ENCODE data around the gene ZNF672. TPM values are rescaled to one million over a fixed set of nuclear protein-coding genes. Genes with fewer than 3 reads are reported as not detected.
A peak's percentile ranks its signal among the peaks of the same experiment; 100 is the strongest.

The ZNF672 gene
- total RNA-seq, 4 donors from 2014 or later = 25.5 to 40.8 (median 26.8) TPM

GRCh38 chr1:248812736-248813425, 25.1 kb upstream of the ZNF672 start:
- no peak for DNase-seq (ENCODE audit: low spot score)
- no peak for TF ChIP-seq CTCF (IDR thresholded peaks at IDR 0.05)
- ATAC-seq (ENCODE audit: low FRiP score) = no peak

GRCh38 chr1:248813546-248813945, 24.5 kb upstream of the ZNF672 start:
- no peak for TF ChIP-seq CTCF (IDR thresholded peaks at IDR 0.05)
- ATAC-seq (ENCODE audit: low FRiP score) (no peak), DNase-seq (ENCODE audit: low spot score) (no peak)

- DNase-seq (ENCODE audit: low spot score) (no peak), ATAC-seq (ENCODE audit: low FRiP score) (no peak)
- no peak for TF ChIP-seq CTCF (IDR thresholded peaks at IDR 0.05)
These were observed 23.7 kb upstream of the ZNF672 start for GRCh38 chr1:248814351-248814750.

GRCh38 chr1:248815407-248816034, 22.5 kb upstream of the ZNF672 start:
- DNase-seq (ENCODE audit: low spot score) = no peak
- no peak for TF ChIP-seq CTCF (IDR thresholded peaks at IDR 0.05)
- ATAC-seq (ENCODE audit: low FRiP score) = no peak

GRCh38 chr1:248816042-248816851, 21.8 kb upstream of the ZNF672 start:
- TF ChIP-seq CTCF (IDR thresholded peaks at IDR 0.05) = no peak
- ATAC-seq (ENCODE audit: low FRiP score) = no peak
- peak; percentile 16 for DNase-seq (ENCODE audit: low spot score)

GRCh38 chr1:248817065-248817464, 21.0 kb upstream of the ZNF672 start:
- no peak for TF ChIP-seq CTCF (IDR thresholded peaks at IDR 0.05)
- no peak for ATAC-seq (ENCODE audit: low FRiP score)
- peak; percentile 20 for DNase-seq (ENCODE audit: low spot score)
